Parathyroid adenoma (tissue), 2 donors: ENCODE measurements around the gene SPATA25.

Experiments used
- H2AFZ ChIP-seq: fragments of 300-600 bp; sonication (generic); one replicate; pipeline ENCODE4 v1.7.0; 2017; ENCODE audit warnings: antibody characterized with exemption, mild to moderate bottlenecking
- H3K27ac ChIP-seq: fragments of 300-600 bp; sonication (generic); one replicate; pipeline ENCODE4 v1.7.0; 2017
- H3K27me3 ChIP-seq: fragments of 300-600 bp; sonication (generic); one replicate; pipeline ENCODE4 v1.7.0; 2017; ENCODE audit warnings: low read length; ENCODE audit not compliant: control insufficient read depth, insufficient read depth
- H3K36me3 ChIP-seq: fragments of 300-600 bp; sonication (generic); one replicate; pipeline ENCODE4 v1.7.0; 2017; ENCODE audit warnings: low read length; ENCODE audit not compliant: control insufficient read depth, insufficient read depth
- H3K4me1 ChIP-seq: fragments of 300-600 bp; sonication (generic); one replicate; pipeline ENCODE4 v1.7.0; 2017; ENCODE audit warnings: control low read depth
- H3K4me2 ChIP-seq: fragments of 300-600 bp; sonication (generic); one replicate; pipeline ENCODE4 v1.7.0; 2017; ENCODE audit warnings: low read length
- H3K4me3 ChIP-seq: fragments of 300-600 bp; sonication (generic); one replicate; pipeline ENCODE4 v1.7.0; 2017; ENCODE audit warnings: low read depth, low read length
- H3K79me2 ChIP-seq: fragments of 300-600 bp; sonication (generic); one replicate; pipeline ENCODE4 v1.7.0; 2017; ENCODE audit warnings: control low read depth
- H3K9ac ChIP-seq: fragments of 300-600 bp; sonication (generic); one replicate; pipeline ENCODE4 v1.7.0; 2017; ENCODE audit warnings: mild to moderate bottlenecking
- H3K9me3 ChIP-seq: fragments of 300-600 bp; sonication (generic); one replicate; pipeline ENCODE4 v1.7.0; 2017; ENCODE audit warnings: low read length; ENCODE audit not compliant: control insufficient read depth
- TF ChIP-seq, protein P1 (sequence below): fragments of 300-600 bp; sonication (generic); IDR thresholded peaks from one replicate; pipeline ENCODE4 v1.7.0; 2017; ENCODE audit warnings: antibody characterized with exemption, mild to moderate bottlenecking
- donor health status: primary hyperparathyroidism.

Gene SPATA25

GRCh38 chr20:45857114-45857881 is 30.1 kb downstream of the SPATA25 start, which contains the start of the genes ACOT8 and ZSWIM3:
TSS of gene ACOT8 (minus strand) at chr20:45857392. CDS start at chr20:45857315, 77 bp downstream.
TSS of gene ZSWIM3 (plus strand) at chr20:45857614. CDS start at chr20:45857826, 212 bp downstream.
- H3K36me3 ChIP-seq: no peaks in the 10 kb centered on the region
- TF ChIP-seq, protein P1, sequence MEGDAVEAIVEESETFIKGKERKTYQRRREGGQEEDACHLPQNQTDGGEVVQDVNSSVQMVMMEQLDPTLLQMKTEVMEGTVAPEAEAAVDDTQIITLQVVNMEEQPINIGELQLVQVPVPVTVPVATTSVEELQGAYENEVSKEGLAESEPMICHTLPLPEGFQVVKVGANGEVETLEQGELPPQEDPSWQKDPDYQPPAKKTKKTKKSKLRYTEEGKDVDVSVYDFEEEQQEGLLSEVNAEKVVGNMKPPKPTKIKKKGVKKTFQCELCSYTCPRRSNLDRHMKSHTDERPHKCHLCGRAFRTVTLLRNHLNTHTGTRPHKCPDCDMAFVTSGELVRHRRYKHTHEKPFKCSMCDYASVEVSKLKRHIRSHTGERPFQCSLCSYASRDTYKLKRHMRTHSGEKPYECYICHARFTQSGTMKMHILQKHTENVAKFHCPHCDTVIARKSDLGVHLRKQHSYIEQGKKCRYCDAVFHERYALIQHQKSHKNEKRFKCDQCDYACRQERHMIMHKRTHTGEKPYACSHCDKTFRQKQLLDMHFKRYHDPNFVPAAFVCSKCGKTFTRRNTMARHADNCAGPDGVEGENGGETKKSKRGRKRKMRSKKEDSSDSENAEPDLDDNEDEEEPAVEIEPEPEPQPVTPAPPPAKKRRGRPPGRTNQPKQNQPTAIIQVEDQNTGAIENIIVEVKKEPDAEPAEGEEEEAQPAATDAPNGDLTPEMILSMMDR: no peak
- peaks cover 28% of the 10 kb centered on the region for H3K79me2 ChIP-seq
- no peaks in the 10 kb centered on the region for H3K9me3 ChIP-seq
- H3K27ac ChIP-seq: peak within 1 kb of the TSS; percentile 87
- H3K4me1 ChIP-seq: peaks cover 10% of the 10 kb centered on the region
- H3K4me3 ChIP-seq: peak within 1 kb of the TSS; percentile 84
- peak within 1 kb of the TSS; percentile 82 for H3K9ac ChIP-seq
- H3K27me3 ChIP-seq: no peaks in the 10 kb centered on the region
- H3K4me2 ChIP-seq: peak within 1 kb of the TSS; percentile 98
- peak within 1 kb of the TSS; percentile 99 for H2AFZ ChIP-seq

DNA sequence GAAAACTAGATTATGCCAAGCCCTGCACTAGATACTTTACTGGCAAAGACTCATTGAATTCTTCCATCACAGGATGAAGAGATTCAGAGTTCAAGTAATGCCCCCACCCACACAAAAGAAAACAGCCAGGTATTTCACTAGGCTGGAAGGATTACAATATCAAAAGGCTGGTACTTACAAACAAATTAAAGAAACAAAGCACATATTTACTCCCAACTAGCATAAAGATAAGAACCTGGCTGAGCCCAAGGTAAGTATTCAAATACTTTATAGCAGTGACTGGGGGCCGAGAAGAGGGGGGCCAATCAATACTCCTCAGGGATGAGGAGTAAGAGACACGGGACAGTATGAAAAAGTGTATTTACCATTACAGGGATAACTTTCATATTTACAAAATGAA is 33.9 kb downstream of the SPATA25 start:
- H3K36me3 ChIP-seq: no peaks in the 10 kb centered on the region

GRCh38 chr20:45852326-45852725 is 35.1 kb downstream of the SPATA25 start:
- Histone ChIP-seq H3K4me2 (no peak overlapping the region), H2AFZ (no peak overlapping the region), H3K4me3 (no peak overlapping the region), H3K9ac (no peak overlapping the region), H3K27me3 (no peaks in the 10 kb centered on the region), H3K79me2 (peaks cover 35% of the 10 kb centered on the region), H3K27ac (no peak overlapping the region), H3K4me1 (peaks cover 7% of the 10 kb centered on the region), H3K9me3 (no peaks in the 10 kb centered on the region), H3K36me3 (no peaks in the 10 kb centered on the region)
- TF ChIP-seq, protein P1: no peak

More for the DNA sequence above, 33.9 kb downstream of the SPATA25 start:
- no peak overlapping the region for H3K27ac ChIP-seq
- TF ChIP-seq, protein P1: no peak
- no peaks in the 10 kb centered on the region for H3K27me3 ChIP-seq
- no peak overlapping the region for H3K4me2 ChIP-seq
- H3K79me2 ChIP-seq: peaks cover 37% of the 10 kb centered on the region
- H3K9ac ChIP-seq: no peak overlapping the region
- peaks cover 10% of the 10 kb centered on the region for H3K4me1 ChIP-seq
- H2AFZ ChIP-seq: no peak overlapping the region
- H3K9me3 ChIP-seq: no peaks in the 10 kb centered on the region
- no peak overlapping the region for H3K4me3 ChIP-seq

GRCh38 chr20:45851501-45851900 is 35.9 kb downstream of the SPATA25 start:
- Histone ChIP-seq H3K27ac (no peak overlapping the region), H3K4me3 (no peak overlapping the region), H3K36me3 (no peaks in the 10 kb centered on the region), H2AFZ (no peak overlapping the region), H3K4me2 (no peak overlapping the region), H3K4me1 (peaks cover 4% of the 10 kb centered on the region), H3K27me3 (no peaks in the 10 kb centered on the region), H3K79me2 (peaks cover 28% of the 10 kb centered on the region), H3K9ac (no peak overlapping the region), H3K9me3 (no peaks in the 10 kb centered on the region)
- TF ChIP-seq, protein P1: no peak

GRCh38 chr20:45850926-45851325 is 36.5 kb downstream of the SPATA25 start:
- H3K4me3 ChIP-seq: no peak overlapping the region
- H3K4me1 ChIP-seq: no peaks in the 10 kb centered on the region
- no peaks in the 10 kb centered on the region for H3K36me3 ChIP-seq

More at GRCh38 chr20:45850926-45851325, 36.5 kb downstream of the SPATA25 start:
- TF ChIP-seq, protein P1: no peak
- no peaks in the 10 kb centered on the region for H3K27me3 ChIP-seq
- no peak overlapping the region for H3K9ac ChIP-seq
- peak overlapping the region; percentile 14 for H3K4me2 ChIP-seq
- no peaks in the 10 kb centered on the region for H3K9me3 ChIP-seq
- no peak overlapping the region for H2AFZ ChIP-seq
- H3K79me2 ChIP-seq: peaks cover 25% of the 10 kb centered on the region
- no peak overlapping the region for H3K27ac ChIP-seq
